HG03097 (cell line): ENCODE data around the gene MYL7.
"Not testable (repeated sequence)": the region's sequence is repeated elsewhere in the genome, so short reads cannot be mapped to it uniquely, and the experiment has no call there.

Source experiments
- ATAC-seq: cut with Tn5 transposase; IDR thresholded peaks from one replicate; pipeline ENCODE4 v1.9.1; 2021; ENCODE audit not compliant: unreplicated experiment, low FRiP score

Gene MYL7, protein sequence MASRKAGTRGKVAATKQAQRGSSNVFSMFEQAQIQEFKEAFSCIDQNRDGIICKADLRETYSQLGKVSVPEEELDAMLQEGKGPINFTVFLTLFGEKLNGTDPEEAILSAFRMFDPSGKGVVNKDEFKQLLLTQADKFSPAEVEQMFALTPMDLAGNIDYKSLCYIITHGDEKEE

DNA sequence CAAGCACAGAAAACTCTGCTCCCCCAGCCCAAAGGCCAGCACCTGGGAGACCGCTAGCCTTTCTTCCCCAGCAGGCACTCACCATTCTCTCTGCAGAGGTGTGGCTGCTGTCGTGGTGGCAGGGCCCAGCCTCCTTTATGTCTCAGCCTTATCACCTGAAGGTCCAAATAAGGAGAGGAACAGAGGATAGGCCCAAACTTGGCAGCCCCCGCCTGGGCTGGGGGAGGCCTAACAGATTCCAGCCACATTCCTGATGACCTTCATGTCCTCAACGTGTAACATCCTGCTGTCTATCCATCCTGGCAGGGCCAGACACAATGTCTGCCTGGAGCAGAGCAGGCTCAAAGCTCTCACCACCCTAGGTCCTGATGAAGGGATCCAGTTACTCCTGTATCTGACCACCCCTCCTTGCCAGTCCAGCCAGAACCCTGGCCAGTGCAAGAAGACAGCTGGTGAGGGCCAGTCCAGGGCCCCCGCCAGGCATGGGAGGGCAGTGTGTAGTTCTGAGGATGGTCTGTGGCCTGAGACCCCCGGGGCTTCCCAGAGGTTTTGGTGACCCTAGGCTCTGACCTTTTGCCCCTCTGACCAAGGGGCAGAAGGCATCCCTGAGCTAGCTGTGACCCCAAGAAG is at the start of gene MYL7:
TSS of gene MYL7 (minus strand) at position 112 of the 630 bp plus-strand sequence. CDS start at position 85, 27 bp downstream.
- no peak for ATAC-seq

DNA sequence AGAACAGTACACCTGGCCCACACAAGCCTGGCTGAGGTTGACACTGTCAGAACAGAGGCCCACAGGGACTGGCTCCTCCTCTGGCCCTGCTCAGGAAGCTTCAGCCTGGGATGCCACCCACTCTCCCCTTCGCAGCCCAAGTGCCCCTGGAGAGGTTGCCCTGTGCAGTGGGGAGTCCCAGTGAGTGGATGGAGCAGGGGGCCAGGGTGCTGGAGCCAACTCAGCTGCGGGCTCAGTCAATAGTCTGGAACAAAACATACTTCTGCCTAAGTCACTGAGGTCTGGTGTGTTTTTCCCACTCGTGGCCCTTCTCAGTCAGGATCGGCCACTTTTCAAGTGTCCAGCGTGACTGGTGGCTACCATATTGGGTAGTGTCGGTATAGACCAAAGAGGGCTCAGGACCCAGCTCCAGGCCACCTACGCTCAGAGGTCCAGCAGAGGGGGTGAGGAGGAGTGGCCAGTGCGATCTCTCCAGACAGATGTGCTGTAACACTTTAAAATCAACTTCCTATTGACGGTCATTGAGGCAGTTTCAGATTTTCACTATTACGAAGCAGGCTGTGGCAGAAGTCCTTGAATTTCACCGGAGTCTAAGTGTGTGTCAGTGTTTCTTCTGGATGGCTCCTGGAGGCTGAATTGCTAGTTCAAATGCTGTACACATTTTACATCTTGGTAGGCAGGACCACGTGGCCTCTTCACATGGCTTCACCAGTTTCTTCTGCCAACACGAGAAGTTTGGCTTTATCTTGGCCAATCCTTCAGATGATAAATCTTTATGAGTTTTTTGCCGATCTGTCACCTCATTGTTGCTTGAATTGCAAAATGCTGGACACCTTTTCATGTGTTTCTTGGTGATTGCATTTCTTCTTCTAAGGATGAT is 49.1 kb upstream of the MYL7 start:
- no peak for ATAC-seq

DNA sequence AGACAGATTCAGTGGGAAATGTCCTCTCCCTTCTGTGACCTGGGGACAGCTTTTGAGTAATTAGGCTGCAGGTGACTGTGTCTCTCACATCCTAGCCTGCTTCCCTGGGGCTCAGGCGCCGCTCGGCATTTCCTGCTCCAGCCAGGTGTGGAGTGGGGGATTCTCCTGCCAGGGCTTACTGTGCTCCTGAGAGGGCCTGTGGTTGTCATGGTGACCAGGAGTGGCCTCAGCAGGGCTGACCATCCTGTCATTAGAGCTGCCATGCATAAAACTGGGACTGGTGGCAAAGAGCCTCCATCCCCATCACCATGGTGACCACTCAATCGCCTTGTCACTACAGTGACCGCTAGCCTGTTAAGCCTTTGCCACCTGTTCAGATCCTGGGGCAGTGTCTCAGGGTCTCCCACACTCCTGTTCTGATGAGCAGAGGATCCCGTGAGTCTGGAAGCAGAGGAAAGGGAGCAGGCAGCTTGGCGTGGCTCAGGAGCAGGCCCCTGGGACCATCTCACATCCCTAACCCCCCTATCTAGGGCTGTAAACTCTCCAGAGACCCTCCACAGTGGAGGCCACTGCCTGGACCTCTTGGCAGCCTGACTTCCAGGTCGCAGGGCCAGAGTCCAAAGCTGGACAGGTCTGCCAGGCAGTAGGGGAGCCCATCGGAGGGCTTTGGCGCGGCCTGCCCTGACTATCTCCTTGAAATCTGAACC is 48.3 kb upstream of the MYL7 start, which contains the start of gene GCK:
TSS of gene GCK (minus strand) at position 154 of the 707 bp plus-strand sequence. CDS start 486 bp downstream, outside the sequence.
- ATAC-seq, result no peak

DNA sequence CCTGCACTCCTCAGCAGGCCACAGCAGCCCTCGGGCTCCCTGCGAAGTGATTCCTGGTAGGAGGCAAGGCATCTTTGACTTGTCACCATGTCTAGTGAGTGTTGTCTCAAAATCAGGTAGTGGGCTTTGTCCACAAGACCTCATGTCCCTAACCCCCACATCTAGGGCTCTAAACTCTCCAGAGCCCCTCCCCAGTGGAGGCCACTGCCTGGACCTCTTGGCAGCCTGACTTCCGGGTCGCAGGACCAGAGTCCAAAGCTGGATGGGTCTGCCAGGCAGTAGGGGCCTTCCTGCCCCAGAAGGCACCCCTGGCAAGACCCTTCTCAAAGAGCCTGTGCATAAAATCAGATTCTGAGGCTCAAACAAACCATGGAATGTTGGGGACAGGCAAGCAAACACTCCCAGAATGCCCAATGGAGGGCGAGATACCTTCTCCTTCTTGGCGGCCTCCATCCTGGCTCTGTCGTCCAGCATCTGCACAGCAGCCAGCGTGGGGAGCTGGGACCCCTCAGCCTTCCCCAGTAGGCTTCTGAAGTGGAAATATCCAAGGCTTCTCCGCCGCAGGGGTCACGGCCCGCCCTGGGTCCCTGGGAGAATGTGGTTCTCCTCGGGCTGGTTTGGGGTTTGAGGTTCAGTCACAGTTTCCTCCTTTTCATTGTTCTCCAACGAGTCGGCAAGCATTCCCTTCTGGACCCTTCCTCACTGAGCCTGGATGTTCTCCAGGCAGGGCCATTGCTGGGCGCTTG is 47.5 kb upstream of the MYL7 start:
- ATAC-seq, result no peak

DNA sequence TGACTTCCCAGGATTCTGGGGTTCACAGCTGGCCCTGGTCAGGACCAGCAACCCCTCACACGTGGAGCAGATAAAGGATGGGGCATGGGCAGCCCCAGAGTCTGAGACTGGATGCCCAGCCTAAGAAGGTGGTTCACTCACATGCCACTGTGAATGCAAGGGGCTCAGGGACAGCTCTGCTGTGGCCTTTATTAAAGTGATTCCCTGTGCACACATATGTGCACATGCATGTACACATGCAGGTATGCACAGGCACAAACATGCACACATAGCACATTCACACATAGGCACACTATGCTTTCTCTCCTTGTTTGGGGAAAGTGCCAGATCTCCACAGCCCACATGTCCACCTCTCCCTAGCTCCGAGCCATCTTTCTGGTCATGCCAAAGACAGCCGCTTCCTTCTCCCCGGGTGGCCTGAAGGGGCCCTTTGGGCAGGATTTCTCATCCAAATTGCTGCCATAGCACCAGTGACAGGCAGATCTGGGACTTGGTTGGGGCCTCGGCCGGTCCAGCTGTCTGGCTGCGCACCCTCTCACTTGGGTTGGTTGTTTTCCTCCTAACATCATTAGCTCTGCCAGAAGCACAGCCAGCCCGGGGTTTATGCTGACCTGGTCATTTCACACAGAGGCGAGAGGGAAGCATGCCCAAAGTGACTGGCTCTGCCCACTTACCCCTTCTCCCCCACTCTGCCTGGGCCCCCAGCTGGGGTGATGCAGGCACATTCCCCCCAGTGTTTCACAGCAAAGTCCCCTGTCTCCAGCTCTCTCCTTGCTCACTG is 46.7 kb upstream of the MYL7 start:
- ATAC-seq, result no peak

DNA sequence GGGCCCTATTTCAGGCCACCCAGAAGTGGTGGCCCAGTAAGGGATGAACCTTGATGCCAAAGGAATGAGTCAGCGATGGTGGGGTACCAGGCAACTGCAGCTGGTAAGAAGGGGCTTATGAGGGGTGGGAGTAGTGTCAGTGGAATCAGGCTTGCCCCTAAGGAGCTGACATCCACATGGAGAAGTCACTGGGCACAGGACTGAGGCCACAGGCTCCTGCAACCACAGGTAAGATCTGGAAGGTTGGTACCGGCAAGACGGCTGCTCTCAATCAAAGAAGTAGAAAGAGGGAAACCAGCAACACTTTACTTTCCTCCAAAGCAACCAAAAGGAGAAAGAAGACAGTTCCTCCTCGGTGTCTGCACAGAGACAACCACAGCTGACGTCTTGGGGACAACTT is 45.6 kb upstream of the MYL7 start:
- no peak for ATAC-seq

DNA sequence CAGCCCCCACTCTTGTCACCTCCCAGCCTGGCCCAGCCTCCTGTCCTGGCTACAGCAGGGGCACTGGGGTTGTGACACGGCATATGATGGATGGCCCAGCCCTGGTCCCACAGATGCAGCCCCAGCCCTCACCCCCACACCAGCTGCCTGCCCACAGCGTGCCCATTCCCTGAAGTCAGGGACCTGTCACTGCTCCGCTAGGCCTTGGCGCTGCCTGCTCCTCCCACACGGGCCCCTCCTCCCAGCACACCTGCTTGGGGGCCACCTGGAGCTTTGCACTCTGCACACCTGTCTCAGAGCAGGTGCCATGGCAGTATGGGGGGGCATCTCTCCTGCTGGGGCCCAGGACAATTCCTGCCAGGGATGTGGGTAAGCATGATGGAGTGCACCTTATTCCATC is 44.6 kb upstream of the MYL7 start:
- ATAC-seq, result no peak

DNA sequence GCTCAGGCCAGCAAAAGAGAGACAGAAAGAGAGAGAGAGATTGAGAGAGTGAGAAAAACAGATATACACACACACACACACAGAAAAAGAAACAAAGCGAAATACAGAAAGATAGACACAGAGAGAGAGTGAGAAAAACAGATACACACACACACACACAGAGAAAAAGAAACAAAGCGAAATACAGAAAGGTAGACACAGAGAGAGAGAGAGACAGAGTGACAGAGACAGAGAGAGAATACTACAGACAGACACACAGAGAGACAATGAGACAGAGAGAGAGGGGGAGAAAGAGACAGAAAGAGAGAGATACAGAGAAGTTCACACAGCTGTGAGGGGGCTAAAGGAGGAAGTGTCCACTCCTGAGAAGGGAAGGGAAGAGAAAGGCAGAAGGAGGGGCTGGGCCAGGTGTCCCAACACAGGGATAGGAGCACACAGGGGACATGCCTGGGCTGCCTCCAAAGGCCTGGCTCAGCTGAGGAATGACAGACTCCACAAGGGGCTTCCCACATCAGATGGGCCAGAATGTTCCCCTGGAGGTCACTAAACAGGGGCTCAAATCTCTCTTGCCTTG is 43.8 kb upstream of the MYL7 start:
- no peak for ATAC-seq

DNA sequence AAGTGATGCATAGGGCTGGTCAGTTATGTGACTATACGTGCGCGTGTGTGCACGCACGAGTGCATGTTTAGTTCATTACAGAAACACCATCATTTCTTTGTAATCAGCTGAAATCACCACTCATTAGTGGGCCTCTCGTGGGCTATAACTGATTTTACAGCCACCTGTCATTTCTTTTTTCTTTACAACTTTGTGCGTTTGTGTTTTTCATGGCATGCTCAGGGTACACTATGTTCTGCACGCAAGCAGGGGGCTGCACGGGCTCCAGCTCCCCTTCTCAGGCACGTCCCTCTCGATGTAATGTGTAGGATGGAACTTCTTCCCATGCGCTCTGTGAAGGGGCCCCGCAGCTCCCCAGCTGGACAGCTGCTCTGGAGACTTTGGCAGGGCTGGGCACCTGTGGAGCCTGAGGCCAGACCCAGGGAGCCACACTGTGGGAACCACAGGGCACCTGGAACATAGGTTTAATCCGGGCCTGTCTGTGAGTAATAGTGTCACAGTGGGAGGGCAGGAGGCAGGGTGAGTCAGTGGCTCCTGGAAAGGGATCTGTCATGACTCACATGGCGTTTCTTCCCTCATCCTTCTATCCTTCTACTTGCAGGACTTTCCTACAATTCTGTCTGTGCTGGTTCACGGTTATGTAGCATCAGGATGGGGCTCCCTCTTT is 43.2 kb upstream of the MYL7 start:
- no peak for ATAC-seq

DNA sequence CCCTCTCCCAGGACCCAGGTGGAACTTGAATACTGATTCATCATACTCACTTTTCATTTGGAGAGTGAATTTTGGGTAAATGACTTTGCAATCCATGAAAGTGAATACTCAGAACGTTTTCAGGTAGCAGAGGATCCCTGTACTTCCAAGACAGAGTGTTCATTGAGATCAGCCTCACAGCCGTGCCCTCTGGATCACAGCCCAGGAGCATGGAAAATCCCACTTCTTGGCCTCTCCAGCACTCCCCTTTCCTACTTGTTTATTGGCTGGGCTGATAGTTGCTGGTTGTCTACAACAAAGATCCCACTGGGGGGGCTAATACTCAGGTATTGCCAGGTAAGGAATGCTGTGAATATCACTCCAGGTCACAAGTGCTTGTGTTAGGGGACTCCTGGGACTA is 42.3 kb upstream of the MYL7 start:
- no peak for ATAC-seq

DNA sequence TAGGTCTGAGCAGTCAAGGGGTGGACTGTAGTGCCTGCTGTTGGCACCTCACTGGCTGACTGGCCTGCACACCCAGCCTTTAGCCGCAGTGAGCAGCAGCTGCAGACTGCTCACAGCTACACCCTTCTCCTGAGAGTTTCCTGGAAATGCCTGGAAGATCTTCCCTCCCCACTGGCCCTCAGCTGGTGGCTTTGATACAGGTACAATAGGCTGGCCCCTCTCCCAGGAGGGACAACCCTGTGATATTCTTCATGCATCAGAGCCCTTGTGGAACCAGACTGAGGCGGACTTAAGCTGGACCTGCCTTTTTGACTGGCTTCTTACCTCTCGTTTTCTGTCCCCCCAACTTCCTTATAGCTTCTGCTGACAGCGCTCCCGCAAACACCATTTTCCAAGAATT is 41.7 kb upstream of the MYL7 start:
- no peak for ATAC-seq

DNA sequence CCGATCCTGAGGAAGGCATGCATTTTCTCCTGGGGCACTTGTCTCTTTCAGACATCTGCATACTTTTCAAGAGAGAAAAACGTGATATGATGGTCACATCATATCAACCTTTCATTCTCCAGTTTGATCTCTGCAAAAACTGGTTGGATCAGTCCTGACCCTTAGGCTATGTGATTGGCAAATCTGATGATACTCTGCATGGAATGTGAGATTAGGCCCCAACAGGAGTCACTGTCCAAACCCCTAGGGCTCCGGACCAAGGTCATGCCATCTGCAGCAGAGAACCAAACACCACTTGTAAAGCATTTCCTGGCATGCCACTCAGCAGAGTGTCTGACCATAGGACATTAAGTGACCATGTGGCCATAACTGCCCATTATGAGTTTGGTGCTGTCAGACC is 39.5 kb upstream of the MYL7 start:
- ATAC-seq, result no peak

DNA sequence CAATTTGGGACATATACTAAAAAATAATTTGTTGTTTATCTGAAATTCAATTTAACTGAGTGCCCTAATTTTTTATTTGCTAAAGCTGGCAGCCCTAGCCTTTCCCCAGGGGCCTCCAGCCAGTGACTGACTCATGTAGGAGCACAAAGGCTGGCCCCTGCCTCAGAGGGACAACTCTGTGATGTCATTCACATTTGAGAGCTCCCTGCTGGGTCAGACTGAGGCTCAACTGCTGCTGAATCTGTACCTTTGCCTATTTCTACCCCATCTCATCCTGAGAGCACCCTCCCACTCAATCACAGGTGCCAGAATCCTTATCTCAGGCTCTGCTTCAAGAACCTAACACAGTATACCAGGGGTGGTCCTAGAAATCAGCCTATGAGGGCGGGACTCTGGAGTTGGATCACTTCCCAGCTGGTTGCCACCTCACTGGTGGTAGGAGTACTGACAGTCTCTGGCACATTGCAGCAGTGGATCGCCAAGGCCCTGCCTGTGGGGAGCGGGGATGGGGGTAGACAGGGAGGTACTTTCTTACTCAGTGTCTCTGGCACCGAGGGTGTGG is 36.5 kb upstream of the MYL7 start:
- no peak for ATAC-seq

DNA sequence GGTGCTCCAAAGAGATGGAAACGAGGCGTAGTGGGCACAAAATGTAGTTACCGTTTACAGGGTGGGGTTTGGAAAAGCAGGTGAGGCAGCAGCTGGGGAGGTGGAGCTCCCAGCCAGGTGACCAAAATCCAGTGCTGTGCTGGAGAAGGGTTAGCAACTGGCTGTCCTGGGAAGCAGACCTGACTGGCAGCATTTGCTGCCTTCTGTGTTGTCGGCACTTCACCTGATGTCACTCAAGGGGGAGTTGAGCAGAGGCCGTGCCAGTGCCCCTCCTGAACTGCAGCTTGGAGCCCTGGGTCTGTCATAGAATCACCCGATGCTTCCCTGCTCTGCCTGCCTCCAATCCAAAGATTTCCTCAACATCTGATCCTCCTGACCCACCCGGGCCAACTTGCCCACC is 35.4 kb upstream of the MYL7 start:
- no peak for ATAC-seq

DNA sequence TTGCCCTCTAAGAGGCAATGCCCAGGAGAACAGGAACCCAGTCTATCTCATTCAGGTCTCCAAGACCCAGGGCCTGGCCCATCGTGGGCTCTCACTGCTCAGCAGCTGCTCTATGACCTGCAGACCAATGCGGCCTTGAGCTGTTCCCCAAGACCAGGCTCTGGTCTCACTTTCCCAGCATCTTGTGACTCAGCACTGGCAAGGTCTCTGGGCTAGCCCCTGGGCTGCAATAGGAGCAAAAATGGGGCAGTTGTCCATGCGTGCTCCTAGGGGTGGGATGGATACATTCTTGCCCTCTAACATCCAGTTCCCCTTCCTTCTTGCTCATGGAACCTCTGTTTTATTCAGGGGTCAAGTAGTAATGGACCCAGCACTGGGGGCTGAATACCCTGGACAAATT is 34.6 kb upstream of the MYL7 start:
- ATAC-seq, result no peak

DNA sequence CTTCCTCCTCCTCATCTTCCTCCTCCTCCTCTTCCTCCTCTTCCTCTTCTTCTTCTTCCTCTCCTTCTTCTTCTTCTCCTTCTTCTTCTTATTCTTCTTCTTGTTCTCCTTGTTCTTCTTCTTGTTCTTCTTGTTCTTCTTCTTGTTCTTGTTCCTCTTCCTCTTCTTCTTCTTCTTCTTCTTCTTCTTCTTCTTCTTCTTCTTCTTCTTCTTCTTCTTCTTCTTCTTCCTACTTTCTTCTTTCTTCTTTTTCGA is 33.5 kb upstream of the MYL7 start:
- not testable (repeated sequence) for ATAC-seq

DNA sequence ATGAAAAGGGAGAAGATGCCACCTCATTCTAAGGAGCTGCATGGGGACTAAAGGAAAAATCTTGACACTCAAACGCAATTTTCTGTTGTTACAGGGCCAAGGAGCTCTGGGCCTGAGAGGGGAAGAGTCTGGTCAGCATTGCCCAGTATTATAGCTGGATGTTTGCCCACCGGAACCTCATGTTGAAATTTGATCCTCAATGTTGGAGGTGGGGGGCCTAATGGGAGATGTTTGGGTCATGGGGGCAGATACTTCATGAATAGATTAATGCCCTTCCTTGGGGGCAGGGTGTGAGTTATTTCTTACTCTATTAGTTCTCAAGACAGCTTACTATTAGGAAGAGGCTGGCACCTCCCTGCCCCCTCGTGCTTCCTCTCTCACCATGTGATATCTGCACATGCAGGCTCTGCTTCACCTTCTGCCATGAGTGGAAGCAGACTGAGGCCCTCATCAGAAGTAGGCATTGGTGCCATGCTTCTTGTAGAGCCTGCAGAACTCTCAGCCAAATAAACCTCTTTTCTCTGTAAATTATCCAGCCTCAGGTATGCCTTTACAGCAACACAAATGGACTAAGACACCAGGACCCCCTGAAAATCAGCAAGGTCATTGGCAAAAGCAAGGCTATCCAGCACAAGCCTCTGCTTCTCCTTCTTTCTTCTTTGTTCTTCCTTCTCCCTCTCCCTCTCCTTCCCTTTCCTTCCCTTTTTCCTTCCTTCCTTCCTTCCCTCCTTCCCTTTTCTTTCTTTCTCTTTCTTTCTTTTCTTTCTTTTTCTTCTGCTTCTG is 33.0 kb upstream of the MYL7 start:
- ATAC-seq, result no peak
